GM19239 (cell line): ENCODE data around the gene GRB2.

Experiments used
- DNase-seq: peaks from one replicate; pipeline ENCODE4 v3.0.0; 2011; ENCODE audit warnings: low spot score; ENCODE audit not compliant: insufficient read length
- FAIRE-seq: peaks from 2 replicates; lab custom pipeline; 2011; peaks lifted over from hg19 to GRCh38; lab: Jason Lieb, UNC

The GRB2 gene

DNA sequence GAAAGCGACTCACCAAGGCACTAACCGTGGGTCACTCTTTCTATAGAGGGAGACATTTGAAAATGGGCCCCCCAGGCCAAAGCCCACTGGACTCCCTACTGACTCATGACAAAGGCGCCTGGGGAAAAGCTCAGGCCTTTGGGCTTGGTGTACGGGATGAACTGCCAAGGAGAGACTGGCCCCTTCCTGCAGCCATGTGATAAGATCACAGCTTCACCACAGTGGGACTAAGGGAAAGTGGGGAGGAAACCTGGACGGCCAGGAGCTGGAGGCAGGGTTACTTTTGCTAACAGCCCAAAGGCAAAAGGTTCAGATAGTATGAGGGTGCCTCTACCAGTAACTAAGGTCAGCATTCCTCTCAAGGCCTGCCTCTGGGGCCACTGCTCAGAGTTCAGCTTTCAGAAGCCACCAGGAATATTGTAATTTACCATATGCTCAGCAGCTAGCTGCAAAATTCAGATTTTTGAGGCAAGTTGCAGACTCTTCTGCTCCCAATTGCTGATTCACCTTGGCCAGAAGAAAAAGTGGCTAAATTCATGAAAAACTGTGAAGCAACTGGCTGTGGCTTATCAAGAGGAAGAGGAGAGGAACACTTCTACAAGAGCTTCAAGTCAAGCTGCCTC is 79.1 kb downstream of the GRB2 start:
- no peak for DNase-seq
- no peak for FAIRE-seq

DNA sequence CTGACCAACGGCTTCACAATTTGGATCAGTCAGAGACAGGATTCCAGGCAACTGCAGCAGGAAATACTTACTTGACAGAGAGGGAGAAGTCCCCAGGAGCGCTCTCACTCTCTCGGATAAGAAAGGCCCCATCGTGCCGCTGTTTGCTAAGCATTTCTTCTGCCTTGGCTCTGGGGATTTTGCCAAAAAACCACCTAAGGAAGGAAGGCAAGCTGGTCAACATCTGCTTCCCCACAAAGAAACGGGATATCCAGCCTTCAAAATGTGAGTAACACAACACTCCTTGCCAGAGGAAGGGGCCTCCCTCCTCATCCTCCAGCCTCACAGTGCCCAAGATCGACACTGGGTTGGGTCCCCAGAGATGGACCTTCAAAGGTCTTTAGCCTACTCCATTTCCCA is 79.7 kb downstream of the GRB2 start:
- FAIRE-seq (no peak), DNase-seq (no peak)

GRCh38 chr17:75325348-75325747 is 80.1 kb downstream of the GRB2 start:
- FAIRE-seq (no peak), DNase-seq (no peak)

- DNase-seq: no peak
- no peak for FAIRE-seq
These were observed 84.0 kb downstream of the GRB2 start for GRCh38 chr17:75321506-75321905.

GRCh38 chr17:75319904-75320691 is 85.4 kb downstream of the GRB2 start:
- DNase-seq (peak; percentile 49), FAIRE-seq (peak; percentile 89)

DNA sequence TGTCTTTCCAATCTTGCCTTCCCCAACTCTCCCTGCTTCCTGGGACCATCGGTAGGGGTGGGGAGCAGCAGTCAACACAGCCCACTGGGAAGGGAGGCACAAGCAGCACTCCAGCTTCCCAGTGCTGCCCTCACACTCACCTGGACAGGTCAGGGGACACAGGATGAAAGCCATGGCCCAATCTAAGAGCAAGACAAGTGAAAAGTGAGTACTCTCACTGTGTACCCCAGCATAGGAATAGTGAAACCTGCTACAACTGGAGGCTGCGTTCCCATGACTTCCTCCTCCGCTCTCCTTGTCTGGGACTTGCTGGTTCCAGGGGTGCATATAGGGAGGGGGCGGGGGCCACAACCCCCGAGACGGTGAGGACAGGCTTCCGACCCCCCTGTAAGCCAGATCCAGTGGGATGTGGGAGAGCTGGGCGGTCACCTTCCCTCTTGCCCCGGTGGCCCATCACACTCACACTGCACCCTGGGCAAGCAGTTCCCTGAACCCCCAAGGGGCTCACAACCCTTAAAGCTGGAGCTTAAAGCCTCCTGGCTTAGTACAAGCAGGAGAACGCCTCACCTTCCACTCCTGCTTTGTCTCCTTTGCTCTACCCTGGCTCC is 86.8 kb downstream of the GRB2 start:
- FAIRE-seq (no peak), DNase-seq (no peak)

- DNase-seq (no peak), FAIRE-seq (no peak)
These were observed 87.3 kb downstream of the GRB2 start for GRCh38 chr17:75318211-75318610.

DNA sequence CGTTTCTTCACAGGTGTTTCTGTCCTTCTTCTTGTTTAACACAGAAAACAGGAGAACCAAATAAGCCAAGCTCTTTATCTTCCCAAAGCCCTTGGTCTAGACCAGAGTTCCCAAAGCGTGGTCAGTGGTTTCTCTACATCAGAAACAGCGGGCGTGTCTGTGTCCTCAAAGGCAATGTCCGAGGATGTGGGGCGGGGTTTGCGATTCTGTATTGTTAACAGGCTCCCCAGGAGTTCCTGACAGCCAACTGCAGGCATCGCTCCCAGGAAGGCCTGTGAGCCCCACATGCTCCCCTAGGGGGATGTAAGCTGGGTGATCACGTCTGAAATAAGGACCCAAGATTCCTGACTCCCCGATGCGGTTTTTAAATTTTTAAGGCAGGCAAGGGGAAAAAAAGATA is 87.8 kb downstream of the GRB2 start:
- no peak for FAIRE-seq

DNA sequence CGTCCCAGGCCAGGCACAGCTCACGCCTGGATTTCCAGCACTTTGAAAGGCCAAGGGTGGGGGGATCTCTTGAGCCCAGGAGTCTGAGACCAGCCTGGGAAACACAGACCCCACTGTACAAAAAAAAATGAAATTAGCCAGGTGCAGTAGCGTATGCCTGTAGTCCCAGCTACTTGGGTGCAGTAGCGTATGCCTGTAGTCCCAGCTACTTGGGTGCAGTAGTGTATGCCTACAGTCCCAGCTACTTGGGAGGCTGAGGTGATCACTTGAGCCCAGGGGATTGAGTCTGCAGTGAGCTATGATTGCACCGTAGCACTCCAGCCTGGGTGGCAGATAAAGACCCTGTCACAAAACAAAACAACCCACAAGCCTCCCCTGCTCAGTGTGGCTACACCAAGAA is 89.2 kb downstream of the GRB2 start:
- FAIRE-seq (peak; percentile 81), DNase-seq (no peak)

More for the DNA sequence above, 87.8 kb downstream of the GRB2 start:
- no peak for DNase-seq

GRCh38 chr17:75315541-75316243 is 89.8 kb downstream of the GRB2 start:
- FAIRE-seq (no peak), DNase-seq (no peak)

GRCh38 chr17:75313941-75314551 is 91.4 kb downstream of the GRB2 start:
- peak; percentile 89 for FAIRE-seq
- DNase-seq: no peak

DNA sequence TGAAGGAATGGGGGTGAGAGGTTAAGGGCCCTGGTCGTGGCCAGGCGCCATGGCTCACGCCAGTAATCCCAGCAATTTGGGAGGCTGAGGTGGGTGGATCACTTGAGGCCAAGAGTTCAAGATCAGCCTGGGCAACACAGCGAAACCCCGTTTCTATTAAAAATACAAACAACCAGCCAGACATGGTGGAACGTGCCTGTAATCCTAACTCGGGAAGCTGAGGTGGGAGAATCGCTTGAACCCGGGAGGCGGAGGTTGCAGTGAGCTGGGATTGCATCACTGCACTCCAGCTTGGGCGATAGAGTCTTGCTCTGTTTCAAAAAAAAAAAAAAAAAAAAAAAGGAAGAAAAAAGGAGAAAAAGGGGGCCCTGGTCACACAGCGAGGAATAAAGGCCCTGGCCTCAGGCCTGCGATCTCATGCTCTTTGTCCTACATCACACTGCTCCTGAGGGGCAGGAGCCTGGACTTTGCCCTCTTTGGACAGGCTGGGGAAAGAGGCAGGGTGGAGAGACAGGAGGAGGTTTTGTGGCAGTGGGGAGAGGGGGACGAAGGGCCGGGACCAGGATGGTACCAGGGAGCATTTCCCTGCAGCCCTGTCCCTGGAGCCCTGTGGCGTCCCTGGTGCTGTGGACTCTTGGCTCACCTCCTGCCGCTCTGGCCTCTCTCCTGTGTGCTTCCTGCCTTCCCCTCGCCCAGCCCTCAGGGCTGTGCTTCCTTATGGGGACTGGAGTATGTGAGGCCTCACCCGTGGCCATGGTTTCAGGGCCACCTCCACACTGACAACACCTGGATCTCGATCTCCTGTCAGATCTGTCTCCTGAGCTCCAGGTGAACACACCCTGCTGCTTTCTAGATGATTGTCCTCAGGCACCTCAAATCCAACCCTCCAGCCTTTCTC is 96.5 kb downstream of the GRB2 start:
- FAIRE-seq: no peak
- no peak for DNase-seq

- no peak for DNase-seq
These were observed 97.3 kb downstream of the GRB2 start for GRCh38 chr17:75307957-75308731.

DNA sequence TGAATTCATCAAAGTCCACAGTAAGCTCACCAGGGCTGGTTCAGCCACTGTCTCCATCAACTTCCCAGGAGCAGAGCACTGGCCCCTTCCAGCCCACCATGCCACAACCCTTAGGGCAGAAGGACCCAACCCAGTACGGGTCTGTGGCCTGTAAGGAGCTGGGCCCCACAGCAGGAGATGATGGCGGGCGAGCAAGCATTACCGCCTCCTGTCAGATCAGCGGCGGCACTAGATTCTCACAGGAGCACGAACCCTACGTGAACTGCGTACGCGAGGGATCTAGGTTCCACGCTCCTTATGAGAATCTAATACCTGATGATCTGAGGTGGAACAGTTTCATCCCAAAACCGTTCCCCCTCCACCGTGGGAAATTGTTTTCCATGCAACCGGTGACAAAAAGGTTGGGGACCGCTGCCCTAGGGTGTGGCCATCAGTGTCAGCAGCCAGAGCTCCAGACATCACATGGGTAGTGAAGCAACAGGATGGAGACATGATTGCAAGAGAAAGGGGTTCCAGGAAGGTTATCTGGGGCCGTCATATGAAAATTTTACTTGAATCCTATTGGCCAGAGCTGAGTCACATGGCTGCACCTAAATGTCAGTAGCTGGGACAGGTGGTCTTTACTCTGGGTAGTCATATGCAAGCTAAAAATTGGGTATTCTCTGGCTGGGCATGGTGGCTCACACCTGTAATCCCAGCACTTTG is 103.8 kb downstream of the GRB2 start:
- FAIRE-seq: no peak

More at GRCh38 chr17:75307957-75308731, 97.3 kb downstream of the GRB2 start:
- no peak for FAIRE-seq

GRCh38 chr17:75301049-75301448 is 104.4 kb downstream of the GRB2 start:
- DNase-seq (no peak), FAIRE-seq (no peak)

More for the DNA sequence above, 103.8 kb downstream of the GRB2 start:
- no peak for DNase-seq

DNA sequence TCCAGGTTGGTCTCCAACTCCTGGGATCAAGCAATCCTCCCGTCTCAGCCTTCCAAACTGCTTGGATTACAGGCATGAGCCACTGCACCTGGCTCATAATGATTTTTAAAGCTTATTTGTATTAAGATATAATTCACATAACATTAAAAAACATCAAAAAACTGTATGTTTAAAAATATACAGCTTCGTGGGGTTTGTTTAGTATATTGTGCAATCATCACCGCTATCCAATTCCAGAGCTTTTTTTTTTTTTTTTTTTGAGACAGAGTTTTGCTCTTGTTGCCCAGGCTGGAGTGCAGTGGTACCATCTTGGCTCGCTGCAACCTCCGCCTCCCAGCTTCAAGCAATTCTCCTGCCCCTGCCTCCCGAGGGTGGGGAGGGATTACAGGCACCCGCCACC is 105.2 kb downstream of the GRB2 start:
- FAIRE-seq (no peak), DNase-seq (no peak)

GRCh38 chr17:75295201-75296158 is 110.0 kb downstream of the GRB2 start:
- FAIRE-seq: peak; percentile 95
- DNase-seq: peak; percentile 49
